Large intestine (tissue), 12 donors: ENCODE results near the gene ZNF649. TPM values are rescaled to one million over a fixed set of nuclear protein-coding genes. Genes with fewer than 3 reads are reported as not detected.
A peak's percentile ranks its signal among the peaks of the same experiment; 100 is the strongest.

Source experiments
- DNase-seq, 2 donors: peaks; one replicate each; pipeline versions ENCODE4 v3.0.0 to v3.0.0-alpha.2; 2013
- H3K27ac ChIP-seq: one replicate; pipeline ENCODE4 v1.5.1; 2013; ENCODE audit warnings: low read length
- H3K27me3 ChIP-seq: 2 replicates; pipeline ENCODE4 v1.6.1; 2013; ENCODE audit warnings: low read length; ENCODE audit not compliant: control insufficient read depth, insufficient read depth
- H3K36me3 ChIP-seq: 2 replicates; pipeline ENCODE4 v1.6.1; 2013; ENCODE audit warnings: low read length; ENCODE audit not compliant: control insufficient read depth, insufficient read depth
- H3K4me1 ChIP-seq: one replicate; pipeline ENCODE4 v1.6.1; 2013; ENCODE audit warnings: low read length; ENCODE audit not compliant: control insufficient read depth, insufficient read depth
- H3K4me3 ChIP-seq: one replicate; pipeline ENCODE4 v1.5.1; 2013; ENCODE audit warnings: low read length
- H3K9me3 ChIP-seq: one replicate; pipeline ENCODE4 v1.6.1; 2013; ENCODE audit warnings: mild to moderate bottlenecking, low read depth, low read length, moderate library complexity; ENCODE audit not compliant: control insufficient read depth
- WGBS: methylation state at CpG from one replicate; pipeline ENCODE4 v1.1.5; 2013; ENCODE audit warnings: low lambda C conversion rate; ENCODE audit not compliant: insufficient coverage; 5-methylcytosine and 5-hydroxymethylcytosine counted together
- long read RNA-seq, 11 donors: transcript quantifications; one replicate each; lab custom pipeline, GENCODE V29; 2026
- polyA plus RNA-seq: library from polyadenylated mRNA; unstranded; fragments of 120-200 nt; gene quantifications from one replicate; pipeline ENCODE4 v1.2.1, GENCODE V29; 2013

ZNF649 gene
- 14.9 TPM for polyA plus RNA-seq
- long read RNA-seq, donor 1, transcript ZNF649-201 (5 exons, 3,197 nt), result major isoform, 5 of 5 reads
- long read RNA-seq, donor 1, partial matches to known transcripts, result 0 of 5 reads
- long read RNA-seq, donor 1, other reads (novel, unspliced or antisense), result 0 of 5 reads
- long read RNA-seq, donor 2, partial matches to known transcripts, result 0 of 3 reads
- long read RNA-seq, donor 2, other reads (novel, unspliced or antisense), result 0 of 3 reads
- long read RNA-seq, donor 3, transcript ZNF649-201 (5 exons, 3,197 nt), result major isoform, 9 of 9 reads
- long read RNA-seq, donor 3, partial matches to known transcripts, result 0 of 9 reads
- long read RNA-seq, donor 3, other reads (novel, unspliced or antisense), result 0 of 9 reads
- long read RNA-seq, donor 4, partial matches to known transcripts, result 0 of 1 reads
- long read RNA-seq, donor 4, other reads (novel, unspliced or antisense), result 0 of 1 reads
- long read RNA-seq, donor 5, partial matches to known transcripts, result 0 of 4 reads
- long read RNA-seq, donor 5, other reads (novel, unspliced or antisense), result 0 of 4 reads
- long read RNA-seq, donor 6, transcript ZNF649-201 (5 exons, 3,197 nt), result major isoform, 6 of 6 reads
- long read RNA-seq, donor 6, partial matches to known transcripts, result 0 of 6 reads
- long read RNA-seq, donor 6, other reads (novel, unspliced or antisense), result 0 of 6 reads
- long read RNA-seq, donor 7, transcript ZNF649-201 (5 exons, 3,197 nt), result major isoform, 5 of 5 reads
- long read RNA-seq, donor 7, partial matches to known transcripts, result 0 of 5 reads
- long read RNA-seq, donor 7, other reads (novel, unspliced or antisense), result 0 of 5 reads
- long read RNA-seq, donor 8, transcript ZNF649-201 (5 exons, 3,197 nt), result major isoform, 7 of 12 reads
- long read RNA-seq, donor 8, partial matches to known transcripts, result 5 of 12 reads
- long read RNA-seq, donor 8, other reads (novel, unspliced or antisense), result 0 of 12 reads
- long read RNA-seq, donor 9, transcript ZNF649-201 (5 exons, 3,197 nt), result major isoform, 6 of 6 reads
- long read RNA-seq, donor 9, partial matches to known transcripts, result 0 of 6 reads
- long read RNA-seq, donor 9, other reads (novel, unspliced or antisense), result 0 of 6 reads
- long read RNA-seq, donor 10, partial matches to known transcripts, result 0 of 2 reads
- long read RNA-seq, donor 10, other reads (novel, unspliced or antisense), result 0 of 2 reads
- long read RNA-seq, donor 11, partial matches to known transcripts, result 0 of 2 reads
- long read RNA-seq, donor 11, other reads (novel, unspliced or antisense), result 0 of 2 reads

GRCh38 chr19:51904331-51905165 lies at the start of gene ZNF649:
Gene ZNF649 (minus strand): TSS chr19:51905017. CDS start chr19:51900107, 4,910 bp downstream.
- Histone ChIP-seq H3K9me3 (peaks cover 23% of the 10 kb centered on the region), H3K27ac (peak within 1 kb of the TSS; percentile 74), H3K4me1 (no peaks in the 10 kb centered on the region), H3K4me3 (peak within 1 kb of the TSS; percentile 59), H3K36me3 (peaks cover 15% of the 10 kb centered on the region), H3K27me3 (no peaks in the 10 kb centered on the region)
- peak; percentile 82 to 90 for DNase-seq
- 0% methylated on average over 2 of the region's 43 CpGs for whole genome bisulfite sequencing

- H3K4me3 ChIP-seq, result no peak overlapping the region
- peaks cover 14% of the 10 kb centered on the region for H3K36me3 ChIP-seq
- WGBS, result no CpG with 5 or more reads among the region's 25 CpGs
- no peaks in the 10 kb centered on the region for H3K27me3 ChIP-seq
- DNase-seq, result peak in 1 of 2 donors; percentile 11
- peaks cover 35% of the 10 kb centered on the region for H3K9me3 ChIP-seq
- no peak overlapping the region for H3K27ac ChIP-seq
- no peaks in the 10 kb centered on the region for H3K4me1 ChIP-seq
These were observed 44.2 kb upstream of the ZNF649 start for GRCh38 chr19:51948975-51949374.

- Histone ChIP-seq H3K9me3 (peaks cover 43% of the 10 kb centered on the region), H3K27ac (no peak overlapping the region), H3K36me3 (peaks cover 37% of the 10 kb centered on the region), H3K4me3 (no peak overlapping the region), H3K27me3 (no peaks in the 10 kb centered on the region), H3K4me1 (no peaks in the 10 kb centered on the region)
- WGBS, result 100% methylated on average over 1 of the region's 1 CpG
- DNase-seq, result no peak
These were observed 41.8 kb upstream of the ZNF649 start for GRCh38 chr19:51946602-51947001.

GRCh38 chr19:51944798-51945552 lies 40.2 kb upstream of the ZNF649 start:
- Histone ChIP-seq H3K4me1 (no peaks in the 10 kb centered on the region), H3K9me3 (peaks cover 49% of the 10 kb centered on the region), H3K27ac (no peak overlapping the region), H3K36me3 (peaks cover 54% of the 10 kb centered on the region), H3K4me3 (no peak overlapping the region), H3K27me3 (no peaks in the 10 kb centered on the region)
- no peak for DNase-seq
- WGBS, result no CpG with 5 or more reads among the region's 7 CpGs

- no peak overlapping the region for H3K4me3 ChIP-seq
- no peak for DNase-seq
- 89% methylated on average over 1 of the region's 2 CpGs for WGBS
- H3K27me3 ChIP-seq, result no peaks in the 10 kb centered on the region
- no peak overlapping the region for H3K27ac ChIP-seq
- peaks cover 44% of the 10 kb centered on the region for H3K9me3 ChIP-seq
- peaks cover 80% of the 10 kb centered on the region for H3K36me3 ChIP-seq
- no peaks in the 10 kb centered on the region for H3K4me1 ChIP-seq
These were observed 34.1 kb upstream of the ZNF649 start for GRCh38 chr19:51938936-51939335.

GRCh38 chr19:51931921-51932320 lies 27.1 kb upstream of the ZNF649 start:
- Histone ChIP-seq H3K9me3 (peaks cover 27% of the 10 kb centered on the region), H3K36me3 (peaks cover 51% of the 10 kb centered on the region), H3K4me3 (no peak overlapping the region), H3K27ac (no peak overlapping the region), H3K4me1 (no peaks in the 10 kb centered on the region), H3K27me3 (no peaks in the 10 kb centered on the region)
- DNase-seq, result no peak
- WGBS, result no CpG with 5 or more reads among the region's 8 CpGs

- 23% methylated on average over 7 of the region's 13 CpGs for WGBS
- no peaks in the 10 kb centered on the region for H3K4me1 ChIP-seq
- H3K9me3 ChIP-seq, result peaks cover 16% of the 10 kb centered on the region
- no peaks in the 10 kb centered on the region for H3K27me3 ChIP-seq
- no peak for DNase-seq
- H3K36me3 ChIP-seq, result peaks cover 18% of the 10 kb centered on the region
- H3K4me3 ChIP-seq, result peak overlapping the region; percentile 74
- H3K27ac ChIP-seq, result no peak overlapping the region
These were observed 23.0 kb upstream of the ZNF649 start for GRCh38 chr19:51927859-51928258.

- H3K4me1 ChIP-seq, result no peaks in the 10 kb centered on the region
- peak within 1 kb of the TSS; percentile 74 for H3K4me3 ChIP-seq
- peak within 1 kb of the TSS; percentile 95 for H3K27ac ChIP-seq
- peaks cover 14% of the 10 kb centered on the region for H3K36me3 ChIP-seq
- peak; percentile 88 to 99 for DNase-seq
- peaks cover 15% of the 10 kb centered on the region for H3K9me3 ChIP-seq
- WGBS, result 0% methylated on average over 1 of the region's 52 CpGs
- no peaks in the 10 kb centered on the region for H3K27me3 ChIP-seq
These were observed 22.2 kb upstream of the ZNF649 start, which contains the start of gene ZNF613 for GRCh38 chr19:51926784-51927741. Gene ZNF613 (plus strand): TSS chr19:51927472. CDS start chr19:51936221, 8,749 bp downstream.
